Epithelial cell of proximal tubule (primary cell): ENCODE measurements around the gene BPIFB4. TPM values are rescaled to one million over a fixed set of nuclear protein-coding genes. Genes with fewer than 3 reads are reported as not detected.

Source experiments
- DNase-seq: peaks from one replicate; pipeline ENCODE4 v3.0.0-alpha.2; 2011; ENCODE audit warnings: low read depth
- H3K4me3 ChIP-seq: 2 replicates; pipeline ENCODE4 v1.5.1; 2011; ENCODE audit warnings: low read depth, mild to moderate bottlenecking, low read length
- CTCF ChIP-seq: conservative IDR thresholded peaks from 2 replicates; pipeline ENCODE4 v1.5.1; 2012; ENCODE audit warnings: low read depth, mild to moderate bottlenecking, low read length
- total RNA-seq: library from RNA; depleted of rRNA; stranded (reverse); fragments of >200 nt; gene quantifications from 2 replicates; pipeline ENCODE4 v1.2.3, GENCODE V29; 2015

The BPIFB4 gene
- total RNA-seq = not detected in 2 replicates

GRCh38 chr20:33079259-33079658 lies at the start of gene BPIFB4:
Gene BPIFB4 (plus strand): TSS chr20:33079643. CDS start chr20:33081527, 1,884 bp downstream.
- no peak within 1 kb of the TSS for H3K4me3 ChIP-seq
- no peak for DNase-seq
- TF ChIP-seq CTCF = no peak

- no peak for TF ChIP-seq CTCF
- no peak for DNase-seq
- no peak overlapping the region for H3K4me3 ChIP-seq
These were observed 49.4 kb upstream of the BPIFB4 start for GRCh38 chr20:33030076-33030475.

GRCh38 chr20:33030569-33030968 lies 48.9 kb upstream of the BPIFB4 start:
- no peak for DNase-seq
- TF ChIP-seq CTCF = no peak
- H3K4me3 ChIP-seq = no peak overlapping the region

GRCh38 chr20:33031531-33031930 lies 47.9 kb upstream of the BPIFB4 start, which contains the start of gene BPIFB6:
Gene BPIFB6 (plus strand): TSS chr20:33031648. CDS start chr20:33031648, 0 bp downstream.
- no peak for TF ChIP-seq CTCF
- no peak for DNase-seq
- no peak within 1 kb of the TSS for H3K4me3 ChIP-seq

GRCh38 chr20:33032555-33032954 lies 46.9 kb upstream of the BPIFB4 start:
- TF ChIP-seq CTCF = no peak
- no peak overlapping the region for H3K4me3 ChIP-seq

GRCh38 chr20:33033381-33033780 lies 46.1 kb upstream of the BPIFB4 start:
- no peak overlapping the region for H3K4me3 ChIP-seq
- no peak for TF ChIP-seq CTCF
- no peak for DNase-seq

More at GRCh38 chr20:33032555-33032954, 46.9 kb upstream of the BPIFB4 start:
- no peak for DNase-seq

GRCh38 chr20:33034115-33034514 lies 45.3 kb upstream of the BPIFB4 start:
- TF ChIP-seq CTCF = no peak
- H3K4me3 ChIP-seq = no peak overlapping the region
- no peak for DNase-seq
